Activated naive CD4-positive, alpha-beta T cell treated with anti-CD3 and anti-CD28 coated beads for 36 hours (primary cell): ENCODE data around the gene FLNA. TPM values are rescaled to one million over a fixed set of nuclear protein-coding genes. Genes with fewer than 3 reads are reported as not detected.

Experiments used
- CTCF ChIA-PET: fragments of 350-600 bp; sonication (Branson Sonifier 250); formaldehyde crosslinking; loops from one replicate; lab custom pipeline; 2021; ENCODE audit warnings: antibody characterized with exemption; lab: Charles Lee
- DNase-seq: peaks from one replicate; pipeline ENCODE4 v3.0.0-alpha.2; 2020
- H3K27ac Mint-ChIP-seq: one replicate; pipeline ENCODE4 v1.8.0; 2021; ENCODE audit warnings: mild to moderate bottlenecking, mixed read lengths
- H3K27me3 Mint-ChIP-seq: one replicate; pipeline ENCODE4 v1.8.0; 2021; ENCODE audit warnings: low read depth, mixed read lengths
- H3K36me3 Mint-ChIP-seq: one replicate; pipeline ENCODE4 v1.8.0; 2021; ENCODE audit warnings: low read depth, mixed read lengths
- H3K4me1 Mint-ChIP-seq: one replicate; pipeline ENCODE4 v1.8.0; 2021; ENCODE audit warnings: low read depth, mixed read lengths
- H3K4me3 Mint-ChIP-seq: one replicate; pipeline ENCODE4 v1.8.0; 2021; ENCODE audit warnings: mild to moderate bottlenecking, moderate library complexity, mixed read lengths
- H3K9me3 Mint-ChIP-seq: one replicate; pipeline ENCODE4 v1.8.0; 2021; ENCODE audit warnings: mixed read lengths
- intact Hi-C: fragments of 100-400 bp; cut with micrococcal nuclease; formaldehyde crosslinking; loops from one replicate; pipeline ENCODE4 v1.15.1; 2023
- total RNA-seq, 2 experiments: library from RNA; stranded (reverse); gene quantifications; one replicate each; pipeline ENCODE4 v1.2.3, GENCODE V29; 2021

Gene FLNA
- total RNA-seq, 2 experiments from 2014 or later: 398 to 404 TPM

GRCh38 chrX:154329294-154329693, 45.1 kb downstream of the FLNA start:
- Mint-ChIP-seq H3K36me3 (no peaks in the 10 kb centered on the region), H3K4me3 (no peak overlapping the region), H3K27me3 (no peaks in the 10 kb centered on the region), H3K4me1 (peaks cover 46% of the 10 kb centered on the region), H3K27ac (no peak overlapping the region), H3K9me3 (no peaks in the 10 kb centered on the region)
- intact Hi-C loops: no loop called here
- DNase-seq: no peak
- CTCF ChIA-PET: interaction anchor here (0.6 to 1.7 kb wide), 3 partner anchors 13 to 44 kb away, joined by 3 to 6 read pairs (median 3); no protein-coding TSS in a partner anchor

- Mint-ChIP-seq H3K27ac (no peak overlapping the region), H3K27me3 (no peaks in the 10 kb centered on the region), H3K36me3 (no peaks in the 10 kb centered on the region), H3K4me1 (peaks cover 39% of the 10 kb centered on the region), H3K9me3 (no peaks in the 10 kb centered on the region), H3K4me3 (no peak overlapping the region)
- CTCF ChIA-PET: interaction anchor here (0.6 to 1.1 kb wide), 2 partner anchors 12 to 20 kb away, joined by 3 to 6 read pairs; no protein-coding TSS in a partner anchor
- intact Hi-C loops: no loop called here
- no peak for DNase-seq
These were observed 45.8 kb downstream of the FLNA start for GRCh38 chrX:154328646-154329045.

GRCh38 chrX:154327038-154327820, 47.2 kb downstream of the FLNA start:
- Mint-ChIP-seq H3K36me3 (no peaks in the 10 kb centered on the region), H3K27ac (no peak overlapping the region), H3K9me3 (no peaks in the 10 kb centered on the region), H3K27me3 (no peaks in the 10 kb centered on the region), H3K4me3 (peak overlapping the region; percentile 39), H3K4me1 (peaks cover 37% of the 10 kb centered on the region)
- peak; percentile 59 for DNase-seq
- intact Hi-C loops: loop anchor here (2.0 kb wide), 1 partner anchor 44 kb away; no protein-coding TSS in a partner anchor
- CTCF ChIA-PET: interaction anchor here (0.8 to 1.8 kb wide), 4 partner anchors 10 to 46 kb away, joined by 3 to 15 read pairs (median 4); partner anchors contain the start of gene FLNA

- Mint-ChIP-seq H3K36me3 (no peaks in the 10 kb centered on the region), H3K4me3 (no peak overlapping the region), H3K9me3 (no peaks in the 10 kb centered on the region), H3K4me1 (peaks cover 48% of the 10 kb centered on the region), H3K27me3 (no peaks in the 10 kb centered on the region), H3K27ac (no peak overlapping the region)
- intact Hi-C loops: no loop called here
- DNase-seq: no peak
- CTCF ChIA-PET: no interaction called here
These were observed 48.9 kb downstream of the FLNA start for GRCh38 chrX:154325541-154325940.

DNA sequence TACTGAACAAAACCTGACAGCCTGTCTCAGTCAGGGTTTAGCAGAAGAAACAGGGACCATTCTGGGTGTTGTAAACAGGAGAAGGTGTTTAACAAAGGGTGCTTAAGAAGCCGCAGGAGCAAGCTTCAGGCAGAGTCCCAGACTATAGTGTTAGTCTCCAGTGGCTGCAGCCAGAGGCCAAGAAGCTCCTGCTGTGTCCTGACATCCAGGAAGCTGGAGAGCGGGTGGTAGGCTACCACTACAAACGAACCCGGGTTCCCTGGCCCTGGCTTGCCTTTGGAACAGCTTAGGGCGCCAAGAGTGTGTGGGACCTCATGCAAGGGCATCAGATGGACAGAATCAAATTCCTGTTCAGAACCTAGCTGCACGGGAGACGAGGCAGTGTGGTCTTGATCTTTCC, 50.9 kb downstream of the FLNA start:
- Mint-ChIP-seq H3K4me1 (peaks cover 44% of the 10 kb centered on the region), H3K4me3 (no peak overlapping the region), H3K9me3 (no peaks in the 10 kb centered on the region), H3K36me3 (no peaks in the 10 kb centered on the region), H3K27ac (no peak overlapping the region), H3K27me3 (no peaks in the 10 kb centered on the region)
- CTCF ChIA-PET: no interaction called here
- no peak for DNase-seq
- intact Hi-C loops: no loop called here

DNA sequence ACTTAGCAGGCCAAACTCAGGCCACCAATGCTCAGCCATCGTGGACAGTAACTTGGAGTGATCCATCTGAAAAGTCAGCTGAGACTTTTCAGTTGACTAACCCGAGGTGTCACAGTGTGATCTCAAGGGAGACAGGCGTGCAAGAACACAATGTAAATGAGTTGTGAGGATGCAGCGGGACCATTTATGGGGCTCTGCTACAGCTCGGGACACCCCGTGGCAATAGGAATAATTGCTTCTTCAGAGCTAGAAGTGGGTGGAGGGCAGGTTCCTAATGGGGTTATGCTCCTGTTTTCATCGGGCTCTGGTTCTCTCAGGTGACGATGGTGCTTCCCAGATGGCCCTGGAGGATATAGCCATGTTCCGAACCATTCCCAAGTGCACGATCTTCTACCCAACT, 51.5 kb downstream of the FLNA start:
- no peak overlapping the region for H3K4me3 Mint-ChIP-seq
- CTCF ChIA-PET: interaction anchor here (1.2 to 1.6 kb wide), 2 partner anchors 27 to 51 kb away, joined by 3 read pairs; partner anchors contain the start of gene FLNA
- no peaks in the 10 kb centered on the region for H3K36me3 Mint-ChIP-seq
- H3K27me3 Mint-ChIP-seq: no peaks in the 10 kb centered on the region
- H3K9me3 Mint-ChIP-seq: no peaks in the 10 kb centered on the region
- peaks cover 40% of the 10 kb centered on the region for H3K4me1 Mint-ChIP-seq
- intact Hi-C loops: no loop called here
- no peak for DNase-seq
- H3K27ac Mint-ChIP-seq: no peak overlapping the region

DNA sequence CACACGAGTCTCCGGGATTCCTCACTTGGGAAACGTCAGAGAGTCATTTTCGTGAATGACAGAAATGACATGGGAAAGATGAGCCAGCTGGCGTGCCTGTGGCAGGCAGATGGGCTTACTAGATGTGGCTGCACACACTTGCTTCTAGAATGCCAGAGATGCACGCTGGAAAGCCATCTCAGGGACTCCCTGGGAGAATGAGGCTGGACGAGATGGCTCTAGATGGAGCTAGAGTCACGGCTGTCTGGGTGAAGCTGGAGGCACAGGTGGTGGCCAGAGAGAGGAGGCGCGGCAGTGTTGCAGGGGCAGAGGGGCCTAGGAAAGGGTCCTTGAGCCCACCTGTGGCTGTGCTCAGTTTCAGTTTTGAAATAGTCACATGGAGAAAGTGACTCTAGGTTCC, 52.8 kb downstream of the FLNA start:
- Mint-ChIP-seq H3K27me3 (no peaks in the 10 kb centered on the region), H3K36me3 (no peaks in the 10 kb centered on the region), H3K4me1 (peaks cover 35% of the 10 kb centered on the region), H3K4me3 (no peak overlapping the region), H3K27ac (no peak overlapping the region), H3K9me3 (no peaks in the 10 kb centered on the region)
- peak; percentile 47 for DNase-seq
- CTCF ChIA-PET: interaction anchor here (1.2 to 1.6 kb wide), 2 partner anchors 28 to 52 kb away, joined by 3 read pairs; partner anchors contain the start of gene FLNA
- intact Hi-C loops: no loop called here

DNA sequence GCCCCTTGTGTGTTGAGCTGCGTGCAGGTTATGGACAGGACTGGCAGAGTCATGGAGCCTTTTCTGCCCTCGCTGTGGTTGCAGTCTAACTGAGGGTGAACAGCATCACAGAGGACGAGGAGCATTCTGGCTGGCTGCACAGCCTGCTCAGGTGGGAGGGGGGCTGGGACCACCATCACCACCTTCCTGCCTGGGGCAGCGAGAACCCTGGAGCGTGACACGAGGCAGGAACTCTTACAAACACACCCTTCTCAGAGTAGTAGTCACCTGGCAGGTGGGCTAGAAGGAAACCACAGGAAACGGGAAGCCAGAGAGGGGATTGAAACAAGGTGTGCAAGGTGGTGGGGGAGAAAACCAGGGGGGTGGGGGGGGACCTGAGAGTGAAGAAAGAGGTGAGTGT, 53.3 kb downstream of the FLNA start:
- CTCF ChIA-PET: interaction anchor here (1.6 kb wide), 1 partner anchor 29 kb away, joined by 3 read pairs; no protein-coding TSS in a partner anchor
- no peak overlapping the region for H3K4me3 Mint-ChIP-seq
- H3K4me1 Mint-ChIP-seq: peaks cover 30% of the 10 kb centered on the region
- DNase-seq: no peak
- intact Hi-C loops: no loop called here
- H3K9me3 Mint-ChIP-seq: no peaks in the 10 kb centered on the region
- no peaks in the 10 kb centered on the region for H3K36me3 Mint-ChIP-seq
- no peak overlapping the region for H3K27ac Mint-ChIP-seq
- H3K27me3 Mint-ChIP-seq: no peaks in the 10 kb centered on the region

DNA sequence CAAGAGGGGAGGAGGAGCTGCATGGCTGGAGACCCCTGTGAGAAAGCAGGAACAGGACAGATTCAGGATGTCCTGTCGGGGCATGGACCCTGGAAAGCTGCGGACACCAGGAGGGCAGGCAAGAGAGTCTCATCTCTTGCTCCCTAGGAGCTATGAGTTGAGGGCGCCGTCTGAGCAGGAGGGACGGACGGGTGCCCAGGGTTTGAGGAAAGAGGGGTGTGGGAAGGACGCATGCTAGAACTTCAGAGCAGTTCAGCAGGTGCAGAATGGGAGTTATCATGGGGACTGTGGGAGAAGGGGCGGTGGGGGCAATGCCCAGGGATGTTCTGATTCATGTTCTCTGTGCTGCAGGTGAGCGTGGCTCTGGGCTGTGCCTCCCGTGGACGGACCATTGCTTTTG, 54.0 kb downstream of the FLNA start:
- CTCF ChIA-PET: interaction anchor here (0.7 kb wide), 1 partner anchor 12 kb away, joined by 3 read pairs; no protein-coding TSS in a partner anchor
- intact Hi-C loops: no loop called here
- H3K27me3 Mint-ChIP-seq: no peaks in the 10 kb centered on the region
- H3K9me3 Mint-ChIP-seq: no peaks in the 10 kb centered on the region
- H3K36me3 Mint-ChIP-seq: no peaks in the 10 kb centered on the region
- no peak overlapping the region for H3K27ac Mint-ChIP-seq
- H3K4me3 Mint-ChIP-seq: no peak overlapping the region
- DNase-seq: no peak
- H3K4me1 Mint-ChIP-seq: peaks cover 23% of the 10 kb centered on the region

DNA sequence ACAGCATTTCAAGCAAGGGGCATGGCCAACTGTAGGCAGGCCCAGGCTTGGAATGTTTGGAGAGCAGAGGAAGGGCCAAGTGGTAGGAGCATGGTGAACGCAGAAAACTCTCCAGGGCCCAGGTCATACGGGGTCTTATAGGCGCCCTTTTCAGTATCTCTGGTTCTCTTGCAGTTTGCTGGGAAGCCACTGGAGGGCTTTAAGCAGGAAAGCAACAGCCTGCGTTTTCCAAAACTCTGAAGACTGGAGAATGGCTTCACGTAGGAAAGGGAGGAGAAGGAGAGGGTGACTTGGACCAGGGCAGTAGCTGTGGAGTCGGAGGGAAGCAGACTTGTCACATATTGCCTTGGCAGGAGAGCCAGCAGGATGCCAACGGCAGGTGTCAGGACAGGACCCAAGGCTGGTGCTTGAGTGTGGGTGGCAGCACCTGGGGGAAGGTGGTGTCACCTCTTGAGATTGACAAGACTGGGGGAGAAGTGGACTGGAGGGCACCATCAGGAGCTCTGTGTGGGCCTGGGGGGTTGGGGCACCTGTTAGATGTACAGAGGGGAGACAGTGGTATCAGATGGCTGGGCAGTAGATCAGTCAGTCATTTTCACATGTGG, 56.9 kb downstream of the FLNA start:
- Mint-ChIP-seq H3K4me3 (no peak overlapping the region), H3K9me3 (no peaks in the 10 kb centered on the region), H3K36me3 (no peaks in the 10 kb centered on the region), H3K27me3 (no peaks in the 10 kb centered on the region), H3K27ac (no peak overlapping the region), H3K4me1 (peaks cover 48% of the 10 kb centered on the region)
- DNase-seq: no peak
- CTCF ChIA-PET: interaction anchor here (0.6 to 2.3 kb wide), 4 partner anchors 9 to 24 kb away, joined by 4 to 15 read pairs (median 5); no protein-coding TSS in a partner anchor
- intact Hi-C loops: no loop called here

DNA sequence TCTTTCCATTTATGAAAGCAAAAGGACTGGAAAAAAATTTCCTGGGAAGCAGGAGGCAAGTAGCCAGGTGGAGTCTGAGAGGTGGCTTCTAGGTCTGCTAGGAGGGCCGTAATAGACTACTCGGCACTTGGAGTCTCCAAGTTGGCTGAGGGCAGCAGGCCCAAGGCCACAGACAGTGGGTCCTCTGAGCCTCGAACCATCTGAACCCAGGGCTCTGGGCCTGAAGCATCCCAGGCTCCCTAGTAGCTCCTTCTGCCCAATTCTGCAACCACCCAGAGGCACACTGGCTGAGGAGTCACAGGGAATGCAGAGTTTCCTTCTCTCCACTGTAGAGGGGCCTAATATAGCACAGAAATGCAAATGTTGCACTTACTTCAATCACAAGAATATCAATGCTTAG, 59.0 kb downstream of the FLNA start:
- Mint-ChIP-seq H3K36me3 (no peaks in the 10 kb centered on the region), H3K9me3 (no peaks in the 10 kb centered on the region), H3K27me3 (no peaks in the 10 kb centered on the region), H3K4me3 (no peak overlapping the region), H3K27ac (no peak overlapping the region), H3K4me1 (peaks cover 44% of the 10 kb centered on the region)
- no peak for DNase-seq
- intact Hi-C loops: no loop called here
- CTCF ChIA-PET: interaction anchor here (1.6 to 2.3 kb wide), 2 partner anchors 7 to 14 kb away, joined by 5 to 6 read pairs; no protein-coding TSS in a partner anchor

DNA sequence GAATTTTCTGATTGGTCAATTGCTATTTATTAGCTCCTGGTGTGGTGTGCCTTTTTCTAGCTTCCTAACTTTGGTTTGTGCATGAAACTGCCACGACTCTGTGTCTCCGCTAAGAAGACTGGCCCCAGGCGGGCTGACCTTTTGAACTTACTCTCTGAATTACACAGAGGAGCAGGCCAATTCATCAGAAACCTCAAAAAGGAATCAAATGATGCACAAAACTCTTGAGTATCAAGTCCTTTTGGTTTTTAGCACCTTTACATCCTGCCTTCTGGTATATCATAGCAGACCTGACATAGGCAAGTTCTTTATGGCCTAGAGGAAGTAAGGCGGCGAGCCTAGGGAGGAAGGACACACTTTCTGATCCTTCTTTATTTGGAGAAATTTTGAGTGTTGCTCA, 61.3 kb downstream of the FLNA start:
- CTCF ChIA-PET: interaction anchor here (1.0 to 1.3 kb wide), 2 partner anchors 60 to 178 kb away, joined by 3 read pairs; no protein-coding TSS in a partner anchor
- intact Hi-C loops: no loop called here

More for the DNA sequence above, 61.3 kb downstream of the FLNA start:
- Mint-ChIP-seq H3K27me3 (no peaks in the 10 kb centered on the region), H3K9me3 (no peaks in the 10 kb centered on the region), H3K4me3 (no peak overlapping the region), H3K4me1 (peaks cover 50% of the 10 kb centered on the region), H3K27ac (no peak overlapping the region), H3K36me3 (no peaks in the 10 kb centered on the region)
- peak; percentile 48 for DNase-seq
